Epithelial cell of esophagus (primary cell): Measurements from ENCODE around the gene GALR3.

Source experiments
- DNase-seq: peaks from one replicate; pipeline ENCODE4 v3.0.0; 2010; ENCODE audit warnings: low read depth
- H3K4me3 ChIP-seq: 2 replicates; pipeline ENCODE4 v1.5.1; 2011; ENCODE audit warnings: mild to moderate bottlenecking, low read length, control low read depth
- TF ChIP-seq, protein P1 (sequence below): IDR thresholded peaks from 2 replicates; pipeline ENCODE4 v1.5.1; 2011; ENCODE audit warnings: low read depth, mild to moderate bottlenecking, low read length, control low read depth, inconsistent platforms; ENCODE audit not compliant: insufficient read depth; ENCODE audit errors: missing control alignments

The GALR3 gene

GRCh38 chr22:37781434-37782059 lies 41.6 kb upstream of the GALR3 start:
- TF ChIP-seq, protein P1, sequence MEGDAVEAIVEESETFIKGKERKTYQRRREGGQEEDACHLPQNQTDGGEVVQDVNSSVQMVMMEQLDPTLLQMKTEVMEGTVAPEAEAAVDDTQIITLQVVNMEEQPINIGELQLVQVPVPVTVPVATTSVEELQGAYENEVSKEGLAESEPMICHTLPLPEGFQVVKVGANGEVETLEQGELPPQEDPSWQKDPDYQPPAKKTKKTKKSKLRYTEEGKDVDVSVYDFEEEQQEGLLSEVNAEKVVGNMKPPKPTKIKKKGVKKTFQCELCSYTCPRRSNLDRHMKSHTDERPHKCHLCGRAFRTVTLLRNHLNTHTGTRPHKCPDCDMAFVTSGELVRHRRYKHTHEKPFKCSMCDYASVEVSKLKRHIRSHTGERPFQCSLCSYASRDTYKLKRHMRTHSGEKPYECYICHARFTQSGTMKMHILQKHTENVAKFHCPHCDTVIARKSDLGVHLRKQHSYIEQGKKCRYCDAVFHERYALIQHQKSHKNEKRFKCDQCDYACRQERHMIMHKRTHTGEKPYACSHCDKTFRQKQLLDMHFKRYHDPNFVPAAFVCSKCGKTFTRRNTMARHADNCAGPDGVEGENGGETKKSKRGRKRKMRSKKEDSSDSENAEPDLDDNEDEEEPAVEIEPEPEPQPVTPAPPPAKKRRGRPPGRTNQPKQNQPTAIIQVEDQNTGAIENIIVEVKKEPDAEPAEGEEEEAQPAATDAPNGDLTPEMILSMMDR: peak; percentile 51
- no peak for DNase-seq

DNA sequence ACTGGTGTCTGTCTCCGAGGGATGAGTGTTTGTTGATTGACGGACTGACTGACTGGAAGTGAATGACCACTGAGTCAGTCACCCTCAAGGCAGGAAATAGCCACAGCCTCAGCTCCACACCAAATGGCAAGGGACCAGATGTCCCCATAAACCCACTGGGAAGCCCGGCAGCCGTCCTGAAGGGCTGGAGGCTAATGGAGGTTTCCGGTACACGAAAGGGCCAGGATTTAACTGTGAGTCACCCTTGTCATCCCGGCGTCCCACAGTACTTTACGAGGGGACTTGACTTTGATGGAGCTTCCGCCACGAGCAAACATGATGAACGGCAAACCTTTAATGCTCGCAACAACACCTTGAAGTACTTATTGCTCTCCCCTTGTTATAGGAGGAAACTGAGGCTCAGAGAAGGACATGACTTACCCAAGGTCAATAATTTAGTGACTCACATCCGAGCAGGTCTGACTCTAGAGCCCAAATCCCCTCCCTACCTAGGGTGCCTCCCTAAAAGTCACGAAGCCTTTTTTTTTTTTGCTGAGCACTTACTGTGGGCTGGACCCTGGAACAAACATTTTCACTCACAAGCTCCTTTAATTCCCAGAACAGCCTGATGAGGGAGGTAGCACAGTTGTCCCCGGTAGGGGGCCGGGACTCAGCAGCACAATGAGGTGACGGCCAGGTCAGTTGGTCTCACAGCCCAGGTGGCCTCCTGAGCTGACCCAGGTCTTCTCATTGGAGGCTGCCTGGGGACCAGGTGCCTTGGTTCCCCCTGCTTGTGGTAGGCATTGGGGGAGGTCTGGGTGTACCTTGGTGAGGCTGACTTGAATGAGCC lies 40.6 kb upstream of the GALR3 start:
- peak; percentile 35 for DNase-seq
- TF ChIP-seq, protein P1: no peak
- H3K4me3 ChIP-seq: no peak overlapping the region

More at GRCh38 chr22:37781434-37782059, 41.6 kb upstream of the GALR3 start:
- H3K4me3 ChIP-seq: no peak overlapping the region

DNA sequence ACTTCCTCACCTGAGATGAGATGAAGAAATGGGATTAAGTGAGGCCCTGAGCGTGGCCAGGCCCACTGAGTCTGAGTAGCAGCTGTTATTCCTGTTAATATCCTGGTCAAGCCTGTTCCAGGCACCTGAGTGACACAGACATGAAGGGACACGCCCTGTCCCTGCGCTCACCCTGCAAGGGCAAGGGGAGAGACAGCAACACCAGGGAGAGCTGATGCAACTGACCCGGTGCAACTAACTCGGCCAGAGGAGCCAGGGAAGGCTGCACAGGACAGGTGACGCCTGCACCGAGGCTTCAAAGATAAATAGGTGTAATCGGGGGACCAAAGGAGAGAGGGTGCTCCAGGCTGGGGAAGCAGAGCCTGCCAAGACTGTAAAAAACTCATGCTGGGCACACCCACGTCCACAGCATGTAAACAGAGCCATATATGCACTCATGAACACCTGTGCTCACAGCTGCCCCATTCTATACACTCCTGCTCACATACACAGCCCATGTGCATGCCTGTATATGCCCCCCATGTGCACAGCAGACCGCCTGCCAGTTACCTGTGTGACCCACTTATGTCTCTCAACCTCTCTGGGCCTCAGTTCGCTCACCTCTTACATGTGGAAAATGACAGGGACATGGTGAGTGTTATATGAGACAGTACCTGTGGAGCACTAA lies 38.2 kb upstream of the GALR3 start:
- DNase-seq: peak; percentile 83
- H3K4me3 ChIP-seq: no peak overlapping the region
- TF ChIP-seq, protein P1: no peak

DNA sequence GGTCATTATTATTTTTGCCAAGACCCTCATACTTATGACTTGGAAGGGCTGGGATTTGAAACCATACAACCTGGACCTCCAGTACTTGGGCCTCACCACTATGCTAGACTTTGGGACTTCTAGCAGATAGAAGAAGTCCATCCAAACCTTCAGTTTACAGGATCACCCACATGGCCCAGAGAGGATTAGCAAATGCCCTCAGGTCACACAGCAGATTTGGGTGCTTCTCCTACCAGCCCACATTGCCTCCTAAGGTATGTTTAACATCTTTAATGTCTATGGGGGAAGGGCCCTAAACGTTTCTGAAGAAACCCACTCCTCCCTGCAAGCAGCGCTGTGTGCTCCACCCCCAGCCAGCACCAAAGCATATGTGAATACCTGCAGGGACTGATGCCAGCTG lies 32.9 kb upstream of the GALR3 start:
- DNase-seq: no peak
- TF ChIP-seq, protein P1: no peak
- no peak overlapping the region for H3K4me3 ChIP-seq

DNA sequence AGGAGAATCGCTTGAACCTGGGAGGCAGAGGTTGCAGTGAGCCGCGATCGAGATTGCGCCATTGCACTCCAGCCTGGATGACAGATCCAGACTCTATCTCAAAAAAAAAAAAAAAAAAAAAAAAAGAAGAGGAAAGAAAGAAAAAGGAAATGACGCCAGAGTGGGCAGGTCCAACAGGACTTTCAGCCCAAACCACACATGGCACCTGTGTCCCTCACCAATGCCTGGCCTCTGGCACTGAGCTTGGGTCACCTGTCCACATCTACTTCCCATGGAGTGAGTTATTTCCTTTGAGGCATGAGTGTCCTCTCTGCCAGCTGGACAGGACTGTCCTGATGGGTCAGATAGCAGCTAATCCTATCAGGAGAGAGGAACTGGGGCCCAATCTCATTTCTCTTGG lies 30.7 kb upstream of the GALR3 start:
- peak; percentile 41 for DNase-seq
- H3K4me3 ChIP-seq: no peak overlapping the region
- TF ChIP-seq, protein P1: no peak

- H3K4me3 ChIP-seq: no peak overlapping the region
- DNase-seq: no peak
- TF ChIP-seq, protein P1: no peak
These were observed 28.8 kb upstream of the GALR3 start for GRCh38 chr22:37794376-37794775.
